ENCODE measurements around the gene IL20RA. TPM values are rescaled to one million over a fixed set of nuclear protein-coding genes. Genes with fewer than 3 reads are reported as not detected.

Gene IL20RA
- total and polyA plus RNA-seq, 4 donors: 0.17 to 0.65 (median 0.25) TPM; not detected in 1

DNA sequence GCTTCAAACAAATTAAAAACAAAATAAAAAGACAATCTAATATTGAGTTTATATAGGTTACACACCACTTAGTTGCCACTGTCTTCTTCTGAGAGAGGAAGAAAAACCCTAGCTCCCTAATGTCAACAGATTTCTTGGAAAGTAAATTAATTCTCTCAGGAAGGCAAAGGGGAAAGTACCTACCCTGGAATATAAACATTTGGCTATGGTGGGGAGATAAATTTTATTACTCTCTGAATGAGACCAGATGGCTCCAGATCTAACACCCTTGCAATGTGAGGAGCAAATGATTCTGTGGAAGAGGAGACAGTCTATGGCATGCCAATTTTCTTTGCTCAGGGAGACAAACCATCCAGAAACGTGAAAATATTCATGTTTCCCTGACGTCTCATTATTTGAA is 4.3 kb upstream of the IL20RA start:
- Histone ChIP-seq H3K4me3 (ENCODE audit: low read depth in 1 of 3, low read length in 3 of 3) (no peak overlapping the region), H3K27me3 (ENCODE audit: control insufficient read depth in 4 of 4, insufficient read depth in 4 of 4, low read length in 3 of 4) (peaks cover 0 to 19% (median 5%) of the 10 kb centered on the region in 4 donors), H3K27ac (ENCODE audit: low read depth in 1 of 2, low read length in 2 of 2) (no peak overlapping the region), H3K9me3 (ENCODE audit: control insufficient read depth in 4 of 4, low read length in 3 of 4) (no peaks in the 10 kb centered on the region), H3K9ac (ENCODE audit: low read depth in 1 of 2, low read length in 2 of 2) (no peak overlapping the region), H3K36me3 (ENCODE audit: control insufficient read depth in 4 of 4, insufficient read depth in 3 of 4, low read depth in 1 of 4, low read length in 3 of 4) (no peaks in the 10 kb centered on the region), H3K4me1 (ENCODE audit: control insufficient read depth in 4 of 4, insufficient read depth in 4 of 4, low read length in 3 of 4) (peaks cover 2 to 6% (median 5%) of the 10 kb centered on the region in 4 donors)
- no peak for DNase-seq (ENCODE audit: low spot score)
- 69% methylated on average over 2 of the region's 2 CpGs for WGBS
- no peak for TF ChIP-seq FOXA2 (IDR thresholded peaks at IDR 0.05)
- TF ChIP-seq TAF1 (conservative IDR thresholded peaks at IDR 0.05): no peak
- TF ChIP-seq HNF4A (conservative IDR thresholded peaks at IDR 0.05): no peak
- TF ChIP-seq GABPA (IDR thresholded peaks at IDR 0.05 in 1 of 2, conservative IDR thresholded peaks at IDR 0.05 in 1 of 2): no peak
- no peak for TF ChIP-seq SP1 (IDR thresholded peaks at IDR 0.05)
- no peak for TF ChIP-seq HNF4G (IDR thresholded peaks at IDR 0.05)

DNA sequence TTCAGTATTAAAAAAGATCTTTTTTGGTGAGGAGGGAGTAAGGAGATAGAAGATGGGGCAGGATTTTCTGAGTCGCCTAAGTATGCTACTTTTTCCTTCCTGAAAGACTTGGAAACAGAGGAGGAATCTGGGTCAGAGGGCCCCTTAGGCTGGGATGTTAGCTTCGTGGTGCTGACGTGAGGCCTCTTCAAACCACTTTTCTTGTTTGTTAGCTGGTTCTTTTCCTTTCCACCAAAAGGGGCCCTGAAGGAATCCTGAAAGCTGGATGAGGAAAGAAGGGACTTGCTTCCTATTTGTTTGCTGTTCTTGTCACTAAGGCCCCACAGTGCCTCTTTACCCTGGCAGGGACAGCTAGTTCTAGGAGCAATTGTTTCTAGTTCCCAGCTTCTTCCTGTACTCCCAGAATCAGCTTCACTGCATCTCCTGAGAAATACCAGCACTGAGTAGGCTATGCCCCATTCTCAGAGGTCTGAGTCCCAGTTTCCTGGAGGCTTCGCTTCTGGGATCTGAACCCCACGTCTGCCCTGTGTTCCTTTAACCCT is 2.2 kb upstream of the IL20RA start:
- Histone ChIP-seq H3K9me3 (ENCODE audit: control insufficient read depth in 4 of 4, low read length in 3 of 4) (no peaks in the 10 kb centered on the region), H3K9ac (ENCODE audit: low read depth in 1 of 2, low read length in 2 of 2) (no peak overlapping the region), H3K4me3 (ENCODE audit: low read depth in 1 of 3, low read length in 3 of 3) (no peak overlapping the region), H3K36me3 (ENCODE audit: control insufficient read depth in 4 of 4, insufficient read depth in 3 of 4, low read depth in 1 of 4, low read length in 3 of 4) (no peaks in the 10 kb centered on the region), H3K4me1 (ENCODE audit: control insufficient read depth in 4 of 4, insufficient read depth in 4 of 4, low read length in 3 of 4) (peaks cover 2 to 9% (median 8%) of the 10 kb centered on the region in 4 donors), H3K27ac (ENCODE audit: low read depth in 1 of 2, low read length in 2 of 2) (no peak overlapping the region), H3K27me3 (ENCODE audit: control insufficient read depth in 4 of 4, insufficient read depth in 4 of 4, low read length in 3 of 4) (peaks cover 0 to 25% (median 6%) of the 10 kb centered on the region in 4 donors)
- no peak for DNase-seq (ENCODE audit: low spot score)
- 90% methylated on average over 5 of the region's 5 CpGs for WGBS
- TF ChIP-seq, protein P1, sequence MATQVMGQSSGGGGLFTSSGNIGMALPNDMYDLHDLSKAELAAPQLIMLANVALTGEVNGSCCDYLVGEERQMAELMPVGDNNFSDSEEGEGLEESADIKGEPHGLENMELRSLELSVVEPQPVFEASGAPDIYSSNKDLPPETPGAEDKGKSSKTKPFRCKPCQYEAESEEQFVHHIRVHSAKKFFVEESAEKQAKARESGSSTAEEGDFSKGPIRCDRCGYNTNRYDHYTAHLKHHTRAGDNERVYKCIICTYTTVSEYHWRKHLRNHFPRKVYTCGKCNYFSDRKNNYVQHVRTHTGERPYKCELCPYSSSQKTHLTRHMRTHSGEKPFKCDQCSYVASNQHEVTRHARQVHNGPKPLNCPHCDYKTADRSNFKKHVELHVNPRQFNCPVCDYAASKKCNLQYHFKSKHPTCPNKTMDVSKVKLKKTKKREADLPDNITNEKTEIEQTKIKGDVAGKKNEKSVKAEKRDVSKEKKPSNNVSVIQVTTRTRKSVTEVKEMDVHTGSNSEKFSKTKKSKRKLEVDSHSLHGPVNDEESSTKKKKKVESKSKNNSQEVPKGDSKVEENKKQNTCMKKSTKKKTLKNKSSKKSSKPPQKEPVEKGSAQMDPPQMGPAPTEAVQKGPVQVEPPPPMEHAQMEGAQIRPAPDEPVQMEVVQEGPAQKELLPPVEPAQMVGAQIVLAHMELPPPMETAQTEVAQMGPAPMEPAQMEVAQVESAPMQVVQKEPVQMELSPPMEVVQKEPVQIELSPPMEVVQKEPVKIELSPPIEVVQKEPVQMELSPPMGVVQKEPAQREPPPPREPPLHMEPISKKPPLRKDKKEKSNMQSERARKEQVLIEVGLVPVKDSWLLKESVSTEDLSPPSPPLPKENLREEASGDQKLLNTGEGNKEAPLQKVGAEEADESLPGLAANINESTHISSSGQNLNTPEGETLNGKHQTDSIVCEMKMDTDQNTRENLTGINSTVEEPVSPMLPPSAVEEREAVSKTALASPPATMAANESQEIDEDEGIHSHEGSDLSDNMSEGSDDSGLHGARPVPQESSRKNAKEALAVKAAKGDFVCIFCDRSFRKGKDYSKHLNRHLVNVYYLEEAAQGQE (IDR thresholded peaks at IDR 0.05): no peak
- TF ChIP-seq, protein P2, sequence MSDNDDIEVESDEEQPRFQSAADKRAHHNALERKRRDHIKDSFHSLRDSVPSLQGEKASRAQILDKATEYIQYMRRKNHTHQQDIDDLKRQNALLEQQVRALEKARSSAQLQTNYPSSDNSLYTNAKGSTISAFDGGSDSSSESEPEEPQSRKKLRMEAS (IDR thresholded peaks at IDR 0.05): no peak
- TF ChIP-seq RXRA (IDR thresholded peaks at IDR 0.05): no peak
- no peak for TF ChIP-seq EGR1 (IDR thresholded peaks at IDR 0.05; ENCODE audit: low read depth in 2 of 2)
- no peak for TF ChIP-seq TAF1 (conservative IDR thresholded peaks at IDR 0.05)
- no peak for TF ChIP-seq FOXA2 (IDR thresholded peaks at IDR 0.05)
- TF ChIP-seq SP1 (IDR thresholded peaks at IDR 0.05): no peak
- TF ChIP-seq JUND (IDR thresholded peaks at IDR 0.05): no peak
- no peak for TF ChIP-seq HNF4G (IDR thresholded peaks at IDR 0.05)
- no peak for TF ChIP-seq RAD21 (IDR thresholded peaks at IDR 0.05)
- TF ChIP-seq GABPA (IDR thresholded peaks at IDR 0.05 in 1 of 2, conservative IDR thresholded peaks at IDR 0.05 in 1 of 2): no peak

DNA sequence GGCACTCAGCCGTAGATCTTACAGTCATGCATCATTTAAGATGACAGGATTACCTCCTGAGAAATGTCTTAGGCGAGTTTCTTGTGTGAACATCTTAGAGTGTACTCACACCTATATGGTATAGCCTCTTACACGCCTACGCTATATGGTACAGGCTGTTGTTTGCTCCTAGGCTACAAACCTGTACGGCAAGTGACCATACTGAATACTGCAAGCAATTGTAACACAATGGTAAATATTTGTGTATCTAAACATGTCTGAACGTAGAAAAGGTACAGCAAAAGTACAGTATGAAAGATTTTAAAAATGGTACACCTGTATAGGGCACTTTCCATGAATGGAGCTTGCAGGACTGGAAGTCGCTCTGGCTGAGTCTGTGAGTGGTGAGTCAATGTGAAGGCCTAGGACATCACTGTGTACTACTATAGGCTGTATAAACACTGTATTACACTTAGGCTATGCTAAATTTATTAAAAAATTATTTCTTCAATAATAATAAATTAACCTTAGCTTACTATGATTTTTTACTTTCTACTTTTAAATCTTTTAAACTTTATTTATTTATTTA is 541 bp upstream of the IL20RA start:
- no peak overlapping the region for H3K9ac ChIP-seq (ENCODE audit: low read depth in 1 of 2, low read length in 2 of 2)
- no peaks in the 10 kb centered on the region for H3K9me3 ChIP-seq (ENCODE audit: control insufficient read depth in 4 of 4, low read length in 3 of 4)
- peaks cover 0 to 29% (median 6%) of the 10 kb centered on the region in 4 donors for H3K27me3 ChIP-seq (ENCODE audit: control insufficient read depth in 4 of 4, insufficient read depth in 4 of 4, low read length in 3 of 4)
- peaks cover 2 to 9% (median 8%) of the 10 kb centered on the region in 4 donors for H3K4me1 ChIP-seq (ENCODE audit: control insufficient read depth in 4 of 4, insufficient read depth in 4 of 4, low read length in 3 of 4)
- H3K36me3 ChIP-seq (ENCODE audit: control insufficient read depth in 4 of 4, insufficient read depth in 3 of 4, low read depth in 1 of 4, low read length in 3 of 4): no peaks in the 10 kb centered on the region
- H3K4me3 ChIP-seq (ENCODE audit: low read depth in 1 of 3, low read length in 3 of 3): no peak overlapping the region
- no peak overlapping the region for H3K27ac ChIP-seq (ENCODE audit: low read depth in 1 of 2, low read length in 2 of 2)
- 90% methylated on average over 7 of the region's 7 CpGs for WGBS
- no peak for DNase-seq (ENCODE audit: low spot score)
- TF ChIP-seq, protein P1 (IDR thresholded peaks at IDR 0.05): no peak
- TF ChIP-seq, protein P3, sequence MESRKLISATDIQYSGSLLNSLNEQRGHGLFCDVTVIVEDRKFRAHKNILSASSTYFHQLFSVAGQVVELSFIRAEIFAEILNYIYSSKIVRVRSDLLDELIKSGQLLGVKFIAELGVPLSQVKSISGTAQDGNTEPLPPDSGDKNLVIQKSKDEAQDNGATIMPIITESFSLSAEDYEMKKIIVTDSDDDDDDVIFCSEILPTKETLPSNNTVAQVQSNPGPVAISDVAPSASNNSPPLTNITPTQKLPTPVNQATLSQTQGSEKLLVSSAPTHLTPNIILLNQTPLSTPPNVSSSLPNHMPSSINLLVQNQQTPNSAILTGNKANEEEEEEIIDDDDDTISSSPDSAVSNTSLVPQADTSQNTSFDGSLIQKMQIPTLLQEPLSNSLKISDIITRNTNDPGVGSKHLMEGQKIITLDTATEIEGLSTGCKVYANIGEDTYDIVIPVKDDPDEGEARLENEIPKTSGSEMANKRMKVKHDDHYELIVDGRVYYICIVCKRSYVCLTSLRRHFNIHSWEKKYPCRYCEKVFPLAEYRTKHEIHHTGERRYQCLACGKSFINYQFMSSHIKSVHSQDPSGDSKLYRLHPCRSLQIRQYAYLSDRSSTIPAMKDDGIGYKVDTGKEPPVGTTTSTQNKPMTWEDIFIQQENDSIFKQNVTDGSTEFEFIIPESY (IDR thresholded peaks at IDR 0.05): no peak
- TF ChIP-seq EGR1 (IDR thresholded peaks at IDR 0.05; ENCODE audit: low read depth in 2 of 2) (no peak), JUND (IDR thresholded peaks at IDR 0.05) (no peak), SP1 (IDR thresholded peaks at IDR 0.05) (no peak)
- TF ChIP-seq, protein P4, sequence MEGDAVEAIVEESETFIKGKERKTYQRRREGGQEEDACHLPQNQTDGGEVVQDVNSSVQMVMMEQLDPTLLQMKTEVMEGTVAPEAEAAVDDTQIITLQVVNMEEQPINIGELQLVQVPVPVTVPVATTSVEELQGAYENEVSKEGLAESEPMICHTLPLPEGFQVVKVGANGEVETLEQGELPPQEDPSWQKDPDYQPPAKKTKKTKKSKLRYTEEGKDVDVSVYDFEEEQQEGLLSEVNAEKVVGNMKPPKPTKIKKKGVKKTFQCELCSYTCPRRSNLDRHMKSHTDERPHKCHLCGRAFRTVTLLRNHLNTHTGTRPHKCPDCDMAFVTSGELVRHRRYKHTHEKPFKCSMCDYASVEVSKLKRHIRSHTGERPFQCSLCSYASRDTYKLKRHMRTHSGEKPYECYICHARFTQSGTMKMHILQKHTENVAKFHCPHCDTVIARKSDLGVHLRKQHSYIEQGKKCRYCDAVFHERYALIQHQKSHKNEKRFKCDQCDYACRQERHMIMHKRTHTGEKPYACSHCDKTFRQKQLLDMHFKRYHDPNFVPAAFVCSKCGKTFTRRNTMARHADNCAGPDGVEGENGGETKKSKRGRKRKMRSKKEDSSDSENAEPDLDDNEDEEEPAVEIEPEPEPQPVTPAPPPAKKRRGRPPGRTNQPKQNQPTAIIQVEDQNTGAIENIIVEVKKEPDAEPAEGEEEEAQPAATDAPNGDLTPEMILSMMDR (IDR thresholded peaks at IDR 0.05; ENCODE audit: low read depth, low read length, missing input control): no peak
- TF ChIP-seq, protein P2 (IDR thresholded peaks at IDR 0.05): no peak

Measured in liver (tissue), 9 donors.